T-cell (primary cell): ENCODE data around the gene ASCL2. TPM values are rescaled to one million over a fixed set of nuclear protein-coding genes. Genes with fewer than 3 reads are reported as not detected.
"Not testable (repeated sequence)": the region's sequence is repeated elsewhere in the genome, so short reads cannot be mapped to it uniquely, and the experiment has no call there.

Source experiments
- ATAC-seq, 4 experiments: fragments of 200-7000 bp in 3 of 4; fragments of 150-1000 bp in 1 of 4; cut with Tn5 transposase; replicated peaks in 1 of 4; 1 replicate in 3 of 4; 2 replicates in 1 of 4; pipeline ENCODE4 v1.10.0; 2021; ENCODE audit warnings: moderate library complexity in 3 of 4, mild to moderate bottlenecking in 2 of 4, moderate number of reproducible peaks in 1 of 4
- CTCF ChIA-PET, 2 donors: fragments of 300-600 bp; sonication (Branson Sonifier 250); formaldehyde crosslinking; loops; one replicate each; lab custom pipeline; 2022; ENCODE audit warnings: antibody characterized with exemption in 2 of 2; lab: Charles Lee
- POLR2A ChIA-PET, 2 donors: fragments of 300-600 bp; sonication (Branson Sonifier 250); formaldehyde crosslinking; loops; one replicate each; lab custom pipeline; 2022; ENCODE audit warnings: antibody characterized with exemption in 2 of 2; lab: Charles Lee
- DNase-seq, 35 experiments: peaks; one replicate each; pipeline versions ENCODE4 v3.0.0 to v3.0.0-alpha.2; 2013 to 2023
- H3K27ac ChIP-seq: one replicate; pipeline ENCODE4 v1.5.1; 2013; ENCODE audit warnings: low read length
- H3K27me3 ChIP-seq, 2 experiments: replicated peaks in 1 of 2; 1 replicate in 1 of 2; 2 replicates in 1 of 2; pipeline versions ENCODE4 v1.6.1 to v1.7.0; 2013; ENCODE audit warnings: low read length in 1 of 2, mixed read lengths in 1 of 2; ENCODE audit not compliant: control insufficient read depth in 2 of 2, insufficient read depth in 2 of 2; ENCODE audit errors: extremely low read depth in 1 of 2
- H3K36me3 ChIP-seq, 2 donors: 1 replicate in 1 of 2; 2 replicates in 1 of 2; pipeline versions ENCODE4 v1.6.1 to v1.7.0; 2013; ENCODE audit warnings: low read length in 1 of 2; ENCODE audit not compliant: control insufficient read depth in 2 of 2, insufficient read depth in 1 of 2; ENCODE audit errors: extremely low read depth in 1 of 2
- H3K4me1 ChIP-seq, 2 experiments: 1 replicate in 1 of 2; 2 replicates in 1 of 2; pipeline versions ENCODE4 v1.6.1 to v1.7.0; 2013; ENCODE audit warnings: low read length in 2 of 2, mixed read lengths in 1 of 2; ENCODE audit not compliant: insufficient read depth in 2 of 2, control insufficient read depth in 1 of 2; ENCODE audit errors: extremely low read depth in 1 of 2
- H3K4me3 ChIP-seq, 2 donors: 1 replicate in 1 of 2; 2 replicates in 1 of 2; pipeline versions ENCODE4 v1.5.1 to v1.7.0; 2013; ENCODE audit warnings: mild to moderate bottlenecking in 2 of 2, low read length in 1 of 2, moderate library complexity in 1 of 2; ENCODE audit not compliant: control insufficient read depth in 1 of 2; ENCODE audit errors: extremely low read depth in 1 of 2
- H3K9me3 ChIP-seq: 2 replicates; pipeline ENCODE4 v1.7.0; 2013
- H3K27ac Mint-ChIP-seq, 2 donors: one replicate each; pipeline ENCODE4 v1.8.0; 2020 to 2021; ENCODE audit warnings: mild to moderate bottlenecking in 2 of 2, mixed read lengths in 2 of 2
- H3K27me3 Mint-ChIP-seq, 2 donors: one replicate each; pipeline ENCODE4 v1.8.0; 2021 to 2022; ENCODE audit warnings: mixed read lengths in 2 of 2
- H3K36me3 Mint-ChIP-seq: one replicate; pipeline ENCODE4 v1.8.0; 2021; ENCODE audit warnings: mixed read lengths
- H3K4me1 Mint-ChIP-seq, 3 donors: one replicate each; pipeline ENCODE4 v1.8.0; 2020 to 2022; ENCODE audit warnings: mixed read lengths in 3 of 3, mild to moderate bottlenecking in 1 of 3
- H3K4me3 Mint-ChIP-seq, 3 donors: one replicate each; pipeline ENCODE4 v1.8.0; 2020 to 2022; ENCODE audit warnings: mild to moderate bottlenecking in 3 of 3, mixed read lengths in 3 of 3, moderate library complexity in 3 of 3
- H3K9me3 Mint-ChIP-seq, 3 donors: one replicate each; pipeline ENCODE4 v1.8.0; 2020 to 2022; ENCODE audit warnings: mixed read lengths in 3 of 3
- WGBS: methylation state at CpG from one replicate; pipeline ENCODE4 v1.1.5; 2013; ENCODE audit warnings: missing lambda C conversion rate; ENCODE audit not compliant: insufficient coverage; 5-methylcytosine and 5-hydroxymethylcytosine counted together
- total RNA-seq, 35 experiments: library from RNA in 6 of 35; stranded (reverse) in 6 of 35; fragments of 120-200 nt in 1 of 35; gene quantifications; one replicate each; pipeline versions ENCODE4 v1.2.1 to v1.2.4 and lab custom pipeline; 2013 to 2026

ASCL2 gene
- total RNA-seq, 5 donors from 2014 or later (not counting 1 experiment from before 2014, with no cell fraction given), result 0.29 to 1.3 (median 0.51) TPM

- ChIA-PET POLR2A (no interaction called here), CTCF (no interaction called here)
- WGBS, result 80% methylated on average over 2 of the region's 7 CpGs
- H3K4me3 Mint-ChIP-seq, result no peak overlapping the region
- H3K4me1 ChIP-seq, result no peaks in the 10 kb centered on the region
- H3K27ac Mint-ChIP-seq, result no peak overlapping the region
- no peak for ATAC-seq
- H3K4me1 Mint-ChIP-seq, result no peaks in the 10 kb centered on the region
- H3K9me3 Mint-ChIP-seq, result peaks cover 3 to 6% (median 5%) of the 10 kb centered on the region in 3 donors
- H3K27ac ChIP-seq, result no peak overlapping the region
- DNase-seq, result no peak
- H3K4me3 ChIP-seq, result no peak overlapping the region
- H3K36me3 ChIP-seq, result no peaks in the 10 kb centered on the region
- peaks cover 0 to 24% of the 10 kb centered on the region in 2 experiments for H3K27me3 ChIP-seq
- no peaks in the 10 kb centered on the region for H3K36me3 Mint-ChIP-seq
- H3K27me3 Mint-ChIP-seq, result peaks cover 4 to 11% of the 10 kb centered on the region in 2 donors
- H3K9me3 ChIP-seq, result peaks cover 3% of the 10 kb centered on the region
Observed at GRCh38 chr11:2247496-2247895, 22.9 kb downstream of the ASCL2 start.

- no peak overlapping the region for H3K4me3 Mint-ChIP-seq
- WGBS, result no CpG with 5 or more reads among the region's 3 CpGs
- DNase-seq (no peak), ATAC-seq (no peak)
- H3K9me3 Mint-ChIP-seq, result peaks cover 4 to 23% (median 11%) of the 10 kb centered on the region in 3 donors
- no peaks in the 10 kb centered on the region for H3K4me1 Mint-ChIP-seq
- no peak overlapping the region for H3K27ac Mint-ChIP-seq
- H3K27ac ChIP-seq, result no peak overlapping the region
- ChIA-PET POLR2A (no interaction called here), CTCF (no interaction called here)
- H3K27me3 Mint-ChIP-seq, result peaks cover 4 to 6% of the 10 kb centered on the region in 2 donors
- H3K27me3 ChIP-seq, result peaks cover 0 to 10% of the 10 kb centered on the region in 2 experiments
- peaks cover 5% of the 10 kb centered on the region for H3K9me3 ChIP-seq
- H3K36me3 Mint-ChIP-seq, result no peaks in the 10 kb centered on the region
- H3K4me3 ChIP-seq, result no peak overlapping the region
- H3K36me3 ChIP-seq, result no peaks in the 10 kb centered on the region
- no peaks in the 10 kb centered on the region for H3K4me1 ChIP-seq
Observed at GRCh38 chr11:2240834-2241233, 29.6 kb downstream of the ASCL2 start.

- CTCF ChIA-PET, result no interaction called here
- 91% methylated on average over 14 of the region's 22 CpGs for WGBS
Observed at GRCh38 chr11:2237457-2238238, 32.7 kb downstream of the ASCL2 start.

GRCh38 chr11:2236381-2237134, 33.8 kb downstream of the ASCL2 start:
- H3K27ac Mint-ChIP-seq, H3K36me3 ChIP-seq, POLR2A ChIA-PET, H3K4me1 Mint-ChIP-seq, H3K27me3 Mint-ChIP-seq, CTCF ChIA-PET, ATAC-seq, H3K4me3 ChIP-seq, DNase-seq, H3K4me3 Mint-ChIP-seq, H3K4me1 ChIP-seq, H3K36me3 Mint-ChIP-seq, H3K27ac ChIP-seq, H3K9me3 ChIP-seq: not testable (repeated sequence)
- WGBS, result 88% methylated on average over 15 of the region's 23 CpGs
- H3K9me3 Mint-ChIP-seq, result peaks cover 0 to 12% (median 4%) of the 10 kb centered on the region in 3 donors
- H3K27me3 ChIP-seq, result peaks cover 0 to 14% of the 10 kb centered on the region in 2 experiments

More at GRCh38 chr11:2237457-2238238, 32.7 kb downstream of the ASCL2 start:
- Histone ChIP-seq H3K4me1 (no peaks in the 10 kb centered on the region), H3K4me3 (no peak overlapping the region), H3K27ac (no peak overlapping the region), H3K9me3 (peaks cover 3% of the 10 kb centered on the region), H3K27me3 (peaks cover 0 to 14% of the 10 kb centered on the region in 2 experiments), H3K36me3 (no peaks in the 10 kb centered on the region)
- no peaks in the 10 kb centered on the region for H3K4me1 Mint-ChIP-seq
- no peak for DNase-seq
- H3K36me3 Mint-ChIP-seq, result no peaks in the 10 kb centered on the region
- ATAC-seq, result no peak
- peaks cover 2 to 19% (median 7%) of the 10 kb centered on the region in 3 donors for H3K9me3 Mint-ChIP-seq
- H3K27me3 Mint-ChIP-seq, result peaks cover 1% of the 10 kb centered on the region in 2 donors
- no peak overlapping the region for H3K27ac Mint-ChIP-seq
- H3K4me3 Mint-ChIP-seq, result no peak overlapping the region
- POLR2A ChIA-PET, result no interaction called here

GRCh38 chr11:2235588-2236326, 34.6 kb downstream of the ASCL2 start:
- 88% methylated on average over 9 of the region's 14 CpGs for WGBS
- no peak overlapping the region for H3K27ac Mint-ChIP-seq
- ATAC-seq, result no peak

GRCh38 chr11:2234963-2235362, 35.4 kb downstream of the ASCL2 start:
- H3K4me1 ChIP-seq, result no peaks in the 10 kb centered on the region
- peaks cover 0 to 14% of the 10 kb centered on the region in 2 experiments for H3K27me3 ChIP-seq
- ChIA-PET POLR2A (no interaction called here), CTCF (no interaction called here)
- Mint-ChIP-seq H3K4me3 (no peak overlapping the region), H3K9me3 (peaks cover 0 to 15% (median 6%) of the 10 kb centered on the region in 3 donors), H3K27ac (no peak overlapping the region), H3K27me3 (peaks cover 0 to 3% of the 10 kb centered on the region in 2 donors), H3K36me3 (peaks cover 3% of the 10 kb centered on the region), H3K4me1 (no peaks in the 10 kb centered on the region)
- WGBS, result 72% methylated on average over 7 of the region's 10 CpGs
- no peak overlapping the region for H3K4me3 ChIP-seq
- no peak overlapping the region for H3K27ac ChIP-seq
- H3K9me3 ChIP-seq, result no peaks in the 10 kb centered on the region
- DNase-seq, result no peak
- no peak for ATAC-seq
- H3K36me3 ChIP-seq, result no peaks in the 10 kb centered on the region

More at GRCh38 chr11:2235588-2236326, 34.6 kb downstream of the ASCL2 start:
- Histone ChIP-seq H3K4me3 (no peak overlapping the region), H3K27ac (no peak overlapping the region), H3K27me3 (peaks cover 0 to 14% of the 10 kb centered on the region in 2 experiments), H3K4me1 (no peaks in the 10 kb centered on the region), H3K36me3 (no peaks in the 10 kb centered on the region), H3K9me3 (no peaks in the 10 kb centered on the region)
- ChIA-PET CTCF (no interaction called here), POLR2A (no interaction called here)
- no peaks in the 10 kb centered on the region for H3K4me1 Mint-ChIP-seq
- no peak overlapping the region for H3K4me3 Mint-ChIP-seq
- DNase-seq, result no peak
- no peaks in the 10 kb centered on the region for H3K36me3 Mint-ChIP-seq
- H3K9me3 Mint-ChIP-seq, result peaks cover 0 to 12% (median 5%) of the 10 kb centered on the region in 3 donors
- H3K27me3 Mint-ChIP-seq, result peaks cover 0 to 1% of the 10 kb centered on the region in 2 donors
